Activated naive CD8-positive, alpha-beta T cell treated with anti-CD3 and anti-CD28 coated beads for 36 hours (primary cell): ENCODE data around the gene GGPS1. TPM values are rescaled to one million over a fixed set of nuclear protein-coding genes. Genes with fewer than 3 reads are reported as not detected.
"Not testable (repeated sequence)": the region's sequence is repeated elsewhere in the genome, so short reads cannot be mapped to it uniquely, and the experiment has no call there.

Experiments
- DNase-seq: peaks from one replicate; pipeline ENCODE4 v3.0.0; 2021
- H3K27ac Mint-ChIP-seq: one replicate; pipeline ENCODE4 v1.8.0; 2022; ENCODE audit warnings: mild to moderate bottlenecking, moderate library complexity, mixed read lengths
- H3K27me3 Mint-ChIP-seq: one replicate; pipeline ENCODE4 v1.8.0; 2022; ENCODE audit warnings: mild to moderate bottlenecking, mixed read lengths
- H3K36me3 Mint-ChIP-seq: one replicate; pipeline ENCODE4 v1.8.0; 2021; ENCODE audit warnings: mild to moderate bottlenecking, mixed read lengths
- H3K4me1 Mint-ChIP-seq: one replicate; pipeline ENCODE4 v1.8.0; 2021; ENCODE audit warnings: mixed read lengths
- H3K4me3 Mint-ChIP-seq: one replicate; pipeline ENCODE4 v1.8.0; 2022; ENCODE audit warnings: mild to moderate bottlenecking, moderate library complexity, mixed read lengths
- H3K9me3 Mint-ChIP-seq: one replicate; pipeline ENCODE4 v1.8.0; 2022; ENCODE audit warnings: mixed read lengths
- total RNA-seq, 2 experiments: library from RNA; stranded (reverse); gene quantifications; one replicate each; pipeline ENCODE4 v1.2.3, GENCODE V29; 2021

Gene GGPS1
- total RNA-seq, 2 experiments from 2014 or later: 29.4 to 29.5 TPM

DNA sequence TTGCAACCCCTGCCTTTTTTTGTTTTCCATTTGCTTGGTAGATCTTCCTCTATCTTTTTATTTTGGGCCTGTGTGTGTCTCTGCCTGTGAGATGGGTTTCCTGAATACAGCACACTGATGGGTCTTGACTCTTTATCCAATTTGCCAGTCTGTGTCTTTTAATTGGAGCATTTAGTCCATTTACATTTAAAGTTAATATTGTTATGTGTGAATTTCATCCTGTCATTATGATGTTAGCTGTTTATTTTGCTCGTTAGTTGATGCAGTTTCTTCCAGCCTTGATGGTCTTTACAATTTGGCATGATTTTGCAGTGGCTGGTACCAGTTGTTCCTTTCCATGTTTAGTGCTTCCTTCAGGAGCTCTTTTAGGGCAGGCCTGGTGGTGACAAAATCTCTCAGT lies 57.3 kb downstream of the GGPS1 start:
- not testable (repeated sequence) for H3K27me3 Mint-ChIP-seq, H3K27ac Mint-ChIP-seq, DNase-seq, H3K4me3 Mint-ChIP-seq, H3K4me1 Mint-ChIP-seq
- H3K36me3 Mint-ChIP-seq: peaks cover 40% of the 10 kb centered on the region
- peaks cover 13% of the 10 kb centered on the region for H3K9me3 Mint-ChIP-seq

DNA sequence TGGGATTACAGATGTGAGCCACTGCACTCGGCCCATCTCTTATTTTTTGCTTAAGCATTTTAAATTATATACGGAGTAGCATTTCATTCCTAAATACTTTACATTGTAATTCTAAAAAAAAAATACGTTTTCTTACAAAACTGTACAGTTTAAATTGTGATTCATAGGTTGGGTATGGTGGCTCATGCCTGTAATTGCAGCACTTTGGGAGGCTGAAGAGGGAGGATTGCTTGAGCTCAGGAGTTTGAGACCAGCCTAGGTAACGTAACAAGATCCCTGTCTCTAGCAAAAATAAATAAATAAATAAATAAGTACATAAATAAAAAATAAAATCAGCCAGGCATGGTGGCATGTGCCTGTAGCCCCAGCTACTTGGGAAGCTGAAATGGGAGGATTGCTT lies 63.5 kb downstream of the GGPS1 start:
- no peak for DNase-seq
- Mint-ChIP-seq H3K4me1 (peaks cover 4% of the 10 kb centered on the region), H3K36me3 (peaks cover 17% of the 10 kb centered on the region), H3K27me3 (no peaks in the 10 kb centered on the region), H3K9me3 (peaks cover 4% of the 10 kb centered on the region), H3K27ac (no peak overlapping the region), H3K4me3 (no peak overlapping the region)

Other genes starting within 250 kb of the GGPS1 start
- 100 to 1,000 TPM; 131 to 150 TPM for gene TOMM20, start 199.7 kb upstream of the GGPS1 start, total RNA-seq
- gene RBM34, start 167.3 kb upstream of the GGPS1 start, total RNA-seq: 100 to 1,000 TPM; 143 to 156 TPM
- 10 to 100 TPM; 30.1 to 30.6 TPM for gene ARID4B, start 391 bp upstream of the GGPS1 start, total RNA-seq
- 10 to 100 TPM; 23.3 to 25.4 TPM for gene TBCE, start 38.9 kb downstream of the GGPS1 start, total RNA-seq
- gene B3GALNT2, start 175.9 kb downstream of the GGPS1 start, total RNA-seq: 10 to 100 TPM; 14.6 to 15.7 TPM